Endodermal cell (in vitro differentiated cells): ENCODE results near the gene CFP. TPM values are rescaled to one million over a fixed set of nuclear protein-coding genes. Genes with fewer than 3 reads are reported as not detected.

ENCODE experiments used
- DNase-seq: peaks from one replicate; pipeline ENCODE4 v3.0.0-alpha.2; 2017
- H3K27ac ChIP-seq: 2 replicates; pipeline ENCODE4 v1.5.1; 2013; ENCODE audit warnings: mild to moderate bottlenecking, low read depth, low read length, moderate library complexity
- H3K27me3 ChIP-seq: 2 replicates; pipeline ENCODE4 v1.6.1; 2013; ENCODE audit warnings: mild to moderate bottlenecking, low read length, moderate library complexity; ENCODE audit not compliant: insufficient read depth, control insufficient read depth, poor library complexity, severe bottlenecking
- H3K36me3 ChIP-seq: 2 replicates; pipeline ENCODE4 v1.7.0; 2013; ENCODE audit warnings: mild to moderate bottlenecking, low read length, moderate library complexity; ENCODE audit not compliant: control insufficient read depth, insufficient read depth
- H3K4me1 ChIP-seq: one replicate; pipeline ENCODE4 v1.7.0; 2013; ENCODE audit warnings: low read length; ENCODE audit not compliant: control insufficient read depth, insufficient read depth
- H3K4me3 ChIP-seq: 2 replicates; pipeline ENCODE4 v1.5.1; 2013; ENCODE audit warnings: mild to moderate bottlenecking, low read length, moderate library complexity
- H3K9ac ChIP-seq: 2 replicates; pipeline ENCODE4 v1.6.1; 2013; ENCODE audit warnings: mild to moderate bottlenecking, low read length, moderate library complexity; ENCODE audit not compliant: poor library complexity, severe bottlenecking; ENCODE audit errors: extremely low read depth
- H3K9me3 ChIP-seq: 2 replicates; pipeline ENCODE4 v1.6.1; 2013; ENCODE audit warnings: mild to moderate bottlenecking, low read length, moderate library complexity; ENCODE audit not compliant: control insufficient read depth
- H3K27ac Mint-ChIP-seq: 2 replicates; pipeline ENCODE4 v1.8.0; 2020; ENCODE audit warnings: mixed read lengths
- H3K27me3 Mint-ChIP-seq: 2 replicates; pipeline ENCODE4 v1.8.0; 2021; ENCODE audit warnings: mild to moderate bottlenecking, mixed read lengths; ENCODE audit not compliant: insufficient read depth
- H3K36me3 Mint-ChIP-seq: 2 replicates; pipeline ENCODE4 v1.8.0; 2020; ENCODE audit warnings: low read depth, mixed read lengths
- H3K4me1 Mint-ChIP-seq: 2 replicates; pipeline ENCODE4 v1.8.0; 2020; ENCODE audit warnings: mixed read lengths
- H3K4me3 Mint-ChIP-seq: 2 replicates; pipeline ENCODE4 v1.8.0; 2020; ENCODE audit warnings: mild to moderate bottlenecking, moderate library complexity, mixed read lengths
- H3K9me3 Mint-ChIP-seq: 2 replicates; pipeline ENCODE4 v1.8.0; 2020; ENCODE audit warnings: mild to moderate bottlenecking, mixed read lengths
- WGBS, 2 experiments: methylation state at CpG; one replicate each; pipeline versions ENCODE4 v1.1.5 to v1.1.7; 2013; ENCODE audit warnings: missing lambda C conversion rate in 2 of 2, mixed read lengths in 1 of 2; ENCODE audit not compliant: insufficient coverage in 1 of 2, insufficient read length in 1 of 2; 5-methylcytosine and 5-hydroxymethylcytosine counted together
- total RNA-seq, 2 donors: library from RNA; stranded (reverse); fragmentation: NEBNext Ultra II Directional in 1 of 2; extraction: Animal tissue kit (Norgen Biotek cat#: 25700) in 1 of 2; gene quantifications; 2 replicates in 1 of 2; 3 replicates in 1 of 2; pipeline ENCODE4 v1.2.1, GENCODE V29; 2021
- TF ChIP-seq, protein P1 (sequence below): fragments of 200-600 bp; sonication (generic); conservative IDR thresholded peaks from 2 replicates; pipeline ENCODE4 v1.5.0; 2021; ENCODE audit warnings: antibody characterized with exemption, mild to moderate bottlenecking

CFP gene
- total RNA-seq, 2 donors from 2014 or later, result 3.2 to 4.6 TPM

DNA sequence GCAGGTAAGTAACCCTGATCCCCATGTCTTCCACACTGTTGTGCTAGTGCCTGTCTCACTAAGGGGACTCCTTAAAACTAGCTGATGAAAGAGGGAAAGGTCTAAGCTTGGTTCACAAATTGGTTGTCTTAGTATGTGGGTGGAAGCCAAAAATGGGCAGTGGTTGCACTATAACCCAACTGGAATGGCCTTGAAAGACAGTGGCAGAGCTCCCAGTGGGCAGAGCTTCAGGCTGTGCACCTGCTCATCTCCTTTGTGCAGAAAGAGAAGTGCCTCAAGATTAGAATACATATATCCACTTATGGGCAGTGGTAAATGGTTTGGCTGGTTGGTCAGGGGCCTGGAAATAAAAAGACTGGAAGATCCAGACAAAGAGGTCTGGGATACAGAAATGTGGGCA, 17.3 kb downstream of the CFP start:
- Histone ChIP-seq H3K9me3 (no peaks in the 10 kb centered on the region), H3K4me3 (no peak overlapping the region), H3K27ac (no peak overlapping the region), H3K9ac (no peak overlapping the region), H3K4me1 (no peaks in the 10 kb centered on the region), H3K27me3 (no peaks in the 10 kb centered on the region), H3K36me3 (no peaks in the 10 kb centered on the region)
- Mint-ChIP-seq H3K27me3 (no peaks in the 10 kb centered on the region), H3K27ac (no peak overlapping the region), H3K36me3 (peaks cover 1% of the 10 kb centered on the region), H3K4me1 (peaks cover 2% of the 10 kb centered on the region), H3K4me3 (no peak overlapping the region), H3K9me3 (peaks cover 60% of the 10 kb centered on the region)
- TF ChIP-seq, protein P1, sequence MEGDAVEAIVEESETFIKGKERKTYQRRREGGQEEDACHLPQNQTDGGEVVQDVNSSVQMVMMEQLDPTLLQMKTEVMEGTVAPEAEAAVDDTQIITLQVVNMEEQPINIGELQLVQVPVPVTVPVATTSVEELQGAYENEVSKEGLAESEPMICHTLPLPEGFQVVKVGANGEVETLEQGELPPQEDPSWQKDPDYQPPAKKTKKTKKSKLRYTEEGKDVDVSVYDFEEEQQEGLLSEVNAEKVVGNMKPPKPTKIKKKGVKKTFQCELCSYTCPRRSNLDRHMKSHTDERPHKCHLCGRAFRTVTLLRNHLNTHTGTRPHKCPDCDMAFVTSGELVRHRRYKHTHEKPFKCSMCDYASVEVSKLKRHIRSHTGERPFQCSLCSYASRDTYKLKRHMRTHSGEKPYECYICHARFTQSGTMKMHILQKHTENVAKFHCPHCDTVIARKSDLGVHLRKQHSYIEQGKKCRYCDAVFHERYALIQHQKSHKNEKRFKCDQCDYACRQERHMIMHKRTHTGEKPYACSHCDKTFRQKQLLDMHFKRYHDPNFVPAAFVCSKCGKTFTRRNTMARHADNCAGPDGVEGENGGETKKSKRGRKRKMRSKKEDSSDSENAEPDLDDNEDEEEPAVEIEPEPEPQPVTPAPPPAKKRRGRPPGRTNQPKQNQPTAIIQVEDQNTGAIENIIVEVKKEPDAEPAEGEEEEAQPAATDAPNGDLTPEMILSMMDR, result no peak
- DNase-seq, result no peak

DNA sequence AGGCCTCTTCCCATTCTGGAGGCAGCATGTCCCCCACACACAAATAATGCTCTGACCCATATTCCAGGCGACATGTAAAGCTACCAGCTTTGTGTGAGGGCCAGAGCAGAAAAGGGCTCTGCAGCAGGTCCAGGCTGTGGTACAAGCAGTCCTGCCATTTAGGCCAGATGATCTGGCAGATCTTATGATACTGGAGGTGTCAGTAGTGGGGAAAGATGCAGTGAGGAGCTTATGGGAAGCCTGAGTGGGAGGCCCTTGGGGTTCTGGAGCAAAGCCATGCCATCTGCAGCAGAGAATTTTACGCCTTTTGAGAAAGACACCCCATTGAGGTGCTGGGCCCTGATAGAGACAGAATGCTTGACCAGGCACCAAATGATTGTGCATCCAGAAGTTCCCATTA, 17.8 kb downstream of the CFP start:
- 86 to 100% methylated on average over 1 to 2 of the region's 2 CpGs for WGBS, 2 experiments

DNA sequence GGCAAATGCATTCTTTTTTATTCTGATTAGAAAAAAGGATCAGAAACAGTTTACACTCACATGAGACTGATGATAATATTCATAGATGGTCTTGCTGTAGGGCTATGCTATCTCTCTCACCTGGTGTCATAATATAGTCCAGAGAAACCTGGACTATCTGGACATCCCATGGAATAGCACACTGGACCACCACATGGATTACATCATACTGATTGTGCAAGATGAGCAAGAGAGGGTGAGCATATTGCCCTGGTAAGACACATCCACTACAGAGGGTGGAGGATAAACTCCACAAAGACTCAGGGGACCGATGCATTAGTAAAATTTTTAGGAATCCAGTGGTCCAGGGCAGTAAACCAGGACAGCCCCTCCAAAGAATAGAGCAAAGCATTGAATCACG, 18.2 kb downstream of the CFP start:
- no peak overlapping the region for H3K27ac Mint-ChIP-seq
- Histone ChIP-seq H3K4me3 (no peak overlapping the region), H3K9ac (no peak overlapping the region), H3K27ac (no peak overlapping the region), H3K4me1 (no peaks in the 10 kb centered on the region), H3K36me3 (no peaks in the 10 kb centered on the region), H3K9me3 (no peaks in the 10 kb centered on the region), H3K27me3 (no peaks in the 10 kb centered on the region)
- H3K4me1 Mint-ChIP-seq, result peaks cover 2% of the 10 kb centered on the region
- TF ChIP-seq, protein P1, result no peak
- H3K4me3 Mint-ChIP-seq, result no peak overlapping the region
- H3K27me3 Mint-ChIP-seq, result no peaks in the 10 kb centered on the region
- DNase-seq, result no peak
- 96% methylated on average over 2 of the region's 2 CpGs; no CpG with 5 or more reads in 1 of the 2 experiments for WGBS, 2 experiments
- peaks cover 60% of the 10 kb centered on the region for H3K9me3 Mint-ChIP-seq
- H3K36me3 Mint-ChIP-seq, result peaks cover 1% of the 10 kb centered on the region

More for the DNA sequence above, 17.8 kb downstream of the CFP start:
- no peak for DNase-seq
- Mint-ChIP-seq H3K9me3 (peaks cover 60% of the 10 kb centered on the region), H3K27ac (no peak overlapping the region), H3K4me3 (no peak overlapping the region), H3K36me3 (peaks cover 1% of the 10 kb centered on the region), H3K27me3 (no peaks in the 10 kb centered on the region), H3K4me1 (peaks cover 2% of the 10 kb centered on the region)
- Histone ChIP-seq H3K9me3 (no peaks in the 10 kb centered on the region), H3K27me3 (no peaks in the 10 kb centered on the region), H3K27ac (no peak overlapping the region), H3K4me1 (no peaks in the 10 kb centered on the region), H3K9ac (no peak overlapping the region), H3K36me3 (no peaks in the 10 kb centered on the region), H3K4me3 (no peak overlapping the region)
- TF ChIP-seq, protein P1, result no peak
